Measurements from ENCODE around the gene B4GAT1. TPM values are rescaled to one million over a fixed set of nuclear protein-coding genes. Genes with fewer than 3 reads are reported as not detected.
"Not testable (repeated sequence)": the region's sequence is repeated elsewhere in the genome, so short reads cannot be mapped to it uniquely, and the experiment has no call there.

B4GAT1 gene
- polyA plus RNA-seq, 1 donor: 43.6 TPM

DNA sequence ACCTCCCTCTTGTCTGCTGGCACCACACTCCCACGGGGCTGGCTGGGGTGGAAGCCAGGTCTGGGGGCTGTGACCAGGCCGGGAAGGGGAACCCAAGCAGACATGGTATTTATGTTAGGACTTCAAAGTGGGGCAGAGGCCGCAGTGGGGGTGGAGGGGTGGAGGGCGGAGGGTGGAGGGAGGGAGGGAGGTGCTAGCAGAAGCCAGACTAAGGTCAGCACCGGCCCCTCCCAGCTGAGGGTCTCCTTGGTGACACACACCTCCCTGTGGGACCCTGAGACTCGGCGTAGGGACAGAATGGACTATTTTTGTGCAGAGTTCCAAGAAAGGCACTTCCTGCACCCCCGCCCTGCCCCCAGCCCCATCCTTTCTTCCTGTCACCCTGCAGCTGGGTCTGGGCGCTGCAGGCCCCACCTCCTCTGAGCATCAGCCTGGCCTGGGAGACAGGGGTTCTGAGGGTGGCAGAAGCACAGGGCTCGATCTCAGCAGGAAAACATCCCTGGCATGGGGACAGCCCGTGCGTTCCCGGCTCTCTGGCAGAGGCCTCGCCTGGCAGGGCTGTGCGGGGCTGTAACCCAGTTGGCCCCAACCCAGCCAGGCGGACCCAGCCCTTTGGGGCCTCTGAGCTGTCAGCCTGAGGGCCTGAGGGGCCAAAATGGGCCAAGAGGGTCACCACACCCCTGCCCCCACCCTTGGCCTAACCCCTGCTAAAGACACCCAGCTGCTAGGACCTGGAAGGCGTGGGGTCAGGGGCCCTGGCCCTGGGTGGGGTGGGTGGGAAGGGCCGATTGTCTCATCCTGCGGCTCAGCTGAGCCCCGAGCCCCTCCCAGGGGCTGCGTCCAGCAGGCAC, 20.9 kb downstream of the B4GAT1 start:
- DNase-seq: no peak

DNA sequence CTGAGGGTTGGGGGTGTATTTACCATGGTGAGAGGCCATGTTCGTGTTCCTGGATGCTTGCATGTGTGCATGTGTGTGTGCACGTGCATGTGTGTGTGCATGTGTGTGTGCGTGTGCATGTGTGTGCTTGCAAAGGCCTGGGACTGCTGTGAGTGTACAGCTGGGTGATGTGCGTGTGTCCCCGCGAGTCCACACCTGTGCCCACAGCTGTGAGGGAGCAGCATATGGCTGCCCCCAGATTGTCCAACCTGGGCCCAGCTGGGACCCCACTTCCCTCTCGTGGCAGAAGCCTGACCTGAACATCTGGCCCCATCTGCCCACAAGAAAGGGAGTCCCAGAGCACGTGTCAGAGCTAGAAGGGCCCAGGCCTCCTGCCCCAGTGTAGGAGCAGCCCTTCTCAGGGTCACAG, 22.2 kb downstream of the B4GAT1 start:
- DNase-seq: no peak

DNA sequence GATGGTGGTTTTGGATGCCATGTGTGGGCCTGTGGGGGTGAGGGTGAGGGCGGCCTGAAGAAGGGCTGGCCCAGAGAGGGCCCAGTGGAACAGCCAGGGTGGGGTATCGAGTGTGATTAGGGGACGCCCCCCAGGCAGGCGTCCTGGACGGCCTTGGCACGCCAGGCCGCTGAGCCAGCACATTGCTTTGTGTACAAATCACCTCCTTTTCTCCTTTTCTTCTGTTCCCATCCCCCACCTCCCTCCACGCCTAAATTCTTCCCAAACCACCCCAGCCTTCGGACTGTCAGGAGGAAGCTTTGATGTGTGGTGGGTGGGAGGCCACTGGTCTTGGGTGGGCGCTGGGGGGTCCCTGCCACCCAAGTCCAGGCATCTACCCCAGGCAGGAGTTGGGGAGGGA, 22.8 kb downstream of the B4GAT1 start:
- DNase-seq: no peak

DNA sequence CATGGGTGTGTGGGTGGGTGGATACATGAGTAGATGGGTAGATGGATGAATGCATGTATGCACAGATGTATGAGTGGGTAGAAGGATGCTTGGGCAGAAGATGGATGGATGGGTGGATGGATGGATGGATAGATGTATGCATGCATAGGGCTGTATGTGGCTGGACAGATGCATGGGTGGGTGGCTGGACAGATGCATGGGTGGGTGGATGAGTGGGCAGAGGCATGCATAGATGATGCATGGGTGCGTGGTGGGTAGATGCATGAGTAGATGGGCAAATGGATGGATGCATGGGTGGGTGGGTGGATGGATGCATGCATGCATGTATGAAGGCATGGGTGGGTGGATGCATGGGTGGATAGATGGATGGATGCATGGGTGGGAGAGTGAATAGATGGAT, 23.7 kb downstream of the B4GAT1 start:
- no peak for DNase-seq

DNA sequence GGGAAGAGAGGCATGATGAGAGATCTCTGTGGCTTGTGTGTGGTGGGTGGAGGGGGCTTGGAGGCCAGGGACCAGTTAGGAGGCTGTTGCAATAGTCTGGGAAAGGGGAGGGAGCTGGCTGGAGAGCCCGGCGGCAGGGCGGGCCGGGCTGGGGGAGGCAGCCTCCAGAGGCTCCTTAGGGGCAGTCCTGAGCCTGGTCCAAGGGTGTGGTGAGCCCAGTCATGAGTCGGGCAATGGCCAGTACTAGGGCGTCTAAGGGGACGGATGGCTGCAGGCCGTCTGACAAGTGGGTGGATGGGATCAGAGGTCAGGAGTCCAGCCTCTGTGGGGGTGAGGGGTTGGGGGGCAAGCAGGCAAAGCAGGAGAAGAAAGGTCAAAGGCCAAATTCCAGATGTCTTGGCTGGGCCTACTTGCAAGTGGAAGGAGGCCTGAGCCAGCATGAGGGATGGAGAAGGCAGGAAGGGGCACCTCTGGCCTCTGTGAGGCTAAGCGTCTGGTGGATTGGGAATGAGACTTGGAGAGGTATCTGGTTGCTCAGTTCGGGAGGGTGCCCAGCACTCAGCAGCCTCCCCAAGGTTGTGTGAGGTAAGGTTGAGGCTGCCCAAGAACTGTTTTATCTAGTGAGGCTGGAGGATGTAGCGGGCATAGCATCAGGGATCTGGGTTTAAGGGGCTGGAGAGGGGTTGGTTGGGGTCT, 24.5 kb downstream of the B4GAT1 start:
- DNase-seq: no peak

DNA sequence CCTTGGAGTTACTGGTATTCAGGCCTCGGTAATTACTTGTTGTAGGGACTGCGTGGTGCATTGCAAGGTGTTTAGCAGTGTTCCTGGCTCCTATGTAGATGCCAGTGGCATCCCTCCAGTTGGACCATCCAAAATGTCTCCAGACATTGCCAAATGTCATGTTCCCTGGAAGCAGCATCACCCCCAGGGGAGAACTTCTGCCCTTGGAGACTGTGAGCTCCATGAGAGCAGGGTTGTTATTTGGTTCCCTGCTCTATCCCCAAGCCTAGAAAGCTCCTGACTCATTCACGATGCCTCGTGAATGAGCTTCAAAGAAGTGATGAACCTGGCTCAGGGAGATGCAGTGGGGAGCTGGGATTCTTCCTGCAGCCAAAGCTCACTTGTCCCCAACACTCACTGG, 25.8 kb downstream of the B4GAT1 start:
- DNase-seq: no peak

DNA sequence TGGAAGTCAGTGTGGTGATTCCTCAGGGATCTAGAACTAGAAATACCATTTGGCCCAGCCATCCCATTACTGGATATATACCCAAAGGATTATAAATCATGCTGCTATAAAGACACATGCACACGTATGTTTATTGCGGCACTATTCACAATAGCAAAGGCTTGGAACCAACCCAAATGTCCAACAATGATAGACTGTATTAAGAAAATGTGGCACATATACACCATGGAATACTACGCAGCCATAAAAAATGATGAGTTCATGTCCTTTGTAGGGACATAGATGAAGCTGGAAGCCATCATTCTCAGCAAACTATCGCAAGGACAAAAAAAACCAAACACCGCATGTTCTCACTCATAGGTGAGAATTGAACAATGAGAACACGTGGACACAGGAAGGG, 26.7 kb downstream of the B4GAT1 start:
- not testable (repeated sequence) for DNase-seq

DNA sequence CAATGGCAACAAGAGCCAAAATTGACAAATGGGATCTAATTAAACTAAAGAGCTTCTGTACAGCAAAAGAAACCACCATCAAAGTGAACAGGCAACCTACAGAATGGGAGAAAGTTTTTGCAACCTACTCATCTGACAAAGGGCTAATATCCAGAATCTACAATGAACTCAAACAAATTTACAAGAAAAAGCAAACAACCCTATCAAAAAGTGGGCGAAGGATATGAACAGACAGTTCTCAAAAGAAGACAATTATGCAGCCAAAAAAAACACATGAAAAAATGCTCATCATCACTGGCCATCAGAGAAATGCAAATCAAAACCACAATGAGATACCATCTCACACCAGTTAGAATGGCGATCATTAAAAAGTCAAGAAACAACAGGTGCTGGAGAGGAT, 27.1 kb downstream of the B4GAT1 start:
- not testable (repeated sequence) for DNase-seq

DNA sequence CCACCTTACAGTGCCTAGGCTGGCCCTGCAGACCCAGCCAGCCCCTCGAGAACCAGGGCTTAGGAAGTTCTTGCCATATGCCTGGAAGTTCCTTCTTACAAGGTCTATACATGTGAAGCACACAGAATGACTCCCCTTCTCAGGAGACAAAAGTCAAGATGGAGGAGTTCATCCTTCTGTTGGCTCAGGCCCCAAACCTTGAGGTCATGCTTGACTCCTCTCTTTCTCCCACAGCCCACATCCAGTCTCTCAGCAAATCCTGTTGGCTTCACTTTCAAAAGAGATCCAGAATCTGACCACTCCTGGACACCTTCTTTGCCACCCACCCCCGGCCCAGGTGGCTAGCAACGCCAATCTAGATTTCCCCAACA, 28.8 kb downstream of the B4GAT1 start:
- no peak for DNase-seq

DNA sequence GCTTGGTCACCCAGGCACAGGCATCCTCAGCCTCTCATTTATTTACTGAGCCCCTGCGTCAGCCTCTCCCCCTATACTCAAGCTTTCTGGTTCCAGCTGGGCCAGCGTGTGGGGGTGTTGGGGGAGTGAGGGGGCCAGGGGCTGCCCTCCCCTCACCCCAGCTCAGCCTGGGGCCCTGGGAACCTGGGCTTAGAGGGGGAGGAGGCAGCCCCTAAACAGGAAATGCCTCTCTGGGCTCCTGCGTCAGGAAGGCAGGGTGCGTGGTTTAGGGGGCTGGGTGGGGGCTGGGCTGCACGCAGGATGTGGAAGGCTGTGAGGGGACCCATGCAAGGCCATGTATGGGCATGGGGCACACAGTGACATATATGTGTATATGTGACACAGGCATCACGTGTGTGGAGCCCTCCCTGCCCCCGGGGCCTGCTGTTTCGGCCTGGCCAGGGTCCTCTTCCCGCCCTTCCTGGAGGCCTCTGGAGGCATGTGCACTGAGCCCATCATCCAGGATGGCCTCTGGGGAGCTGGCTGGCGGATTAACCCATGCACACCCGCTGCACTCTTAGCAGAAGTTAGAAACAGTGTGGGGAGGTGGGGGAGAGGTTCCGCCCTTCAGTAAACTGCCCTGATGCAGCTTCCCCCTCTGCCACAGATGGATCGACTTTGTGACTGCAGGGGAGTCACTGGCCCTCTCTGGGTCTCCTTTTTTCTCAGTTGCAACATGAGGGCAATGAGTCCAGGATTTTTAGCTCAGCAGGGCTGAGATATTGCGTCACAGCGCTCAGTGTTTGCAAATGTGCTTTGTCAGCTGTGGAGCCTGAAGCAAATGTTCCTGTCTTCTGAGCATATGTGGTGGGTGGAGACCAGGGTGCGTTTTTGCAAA, 29.5 kb downstream of the B4GAT1 start:
- DNase-seq: no peak

DNA sequence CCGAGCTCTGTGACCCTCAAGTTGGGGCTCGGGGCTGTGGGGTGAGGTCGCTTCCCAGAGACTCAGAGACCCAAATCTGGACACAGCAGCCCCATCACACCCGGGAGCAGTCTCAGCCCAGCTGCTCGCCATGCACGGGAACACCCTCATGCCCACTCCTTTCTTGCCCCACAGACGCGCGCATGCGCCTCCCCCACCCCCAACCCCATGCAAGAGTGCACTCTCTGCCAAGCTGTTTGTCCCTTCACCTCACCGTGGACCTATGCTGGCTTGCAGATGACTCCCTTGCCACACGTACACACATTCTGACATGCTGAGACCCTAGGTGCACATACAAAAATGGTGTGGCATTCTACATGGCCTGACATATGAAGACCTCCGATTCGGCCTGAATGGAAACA, 30.1 kb downstream of the B4GAT1 start:
- DNase-seq: no peak

DNA sequence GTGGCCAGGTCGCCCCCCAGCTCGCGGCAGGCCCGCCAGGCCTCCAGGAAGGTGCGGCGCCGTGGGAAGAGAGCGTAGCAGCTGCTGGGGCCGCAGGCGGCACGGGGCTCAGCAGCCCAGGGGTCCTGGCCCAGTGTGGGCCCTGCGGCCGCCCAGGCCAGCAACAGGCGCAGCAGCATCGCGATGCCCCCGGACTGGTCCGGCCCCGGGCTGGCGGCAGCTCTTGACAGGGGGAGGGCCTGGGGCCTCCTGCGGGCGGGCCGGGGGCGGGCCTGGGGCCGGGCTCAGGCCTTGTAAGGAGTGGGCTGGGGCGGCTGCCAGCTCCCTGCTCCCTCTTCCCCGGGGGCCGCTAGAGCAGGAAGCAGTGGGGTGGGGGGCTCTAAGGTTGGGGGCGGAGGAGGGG, 30.6 kb downstream of the B4GAT1 start, which contains the start of gene CD248:
TSS of gene CD248 (minus strand) at position 196 of the 403 bp plus-strand sequence. CDS start at position 179, 17 bp downstream.
- DNase-seq: no peak

DNA sequence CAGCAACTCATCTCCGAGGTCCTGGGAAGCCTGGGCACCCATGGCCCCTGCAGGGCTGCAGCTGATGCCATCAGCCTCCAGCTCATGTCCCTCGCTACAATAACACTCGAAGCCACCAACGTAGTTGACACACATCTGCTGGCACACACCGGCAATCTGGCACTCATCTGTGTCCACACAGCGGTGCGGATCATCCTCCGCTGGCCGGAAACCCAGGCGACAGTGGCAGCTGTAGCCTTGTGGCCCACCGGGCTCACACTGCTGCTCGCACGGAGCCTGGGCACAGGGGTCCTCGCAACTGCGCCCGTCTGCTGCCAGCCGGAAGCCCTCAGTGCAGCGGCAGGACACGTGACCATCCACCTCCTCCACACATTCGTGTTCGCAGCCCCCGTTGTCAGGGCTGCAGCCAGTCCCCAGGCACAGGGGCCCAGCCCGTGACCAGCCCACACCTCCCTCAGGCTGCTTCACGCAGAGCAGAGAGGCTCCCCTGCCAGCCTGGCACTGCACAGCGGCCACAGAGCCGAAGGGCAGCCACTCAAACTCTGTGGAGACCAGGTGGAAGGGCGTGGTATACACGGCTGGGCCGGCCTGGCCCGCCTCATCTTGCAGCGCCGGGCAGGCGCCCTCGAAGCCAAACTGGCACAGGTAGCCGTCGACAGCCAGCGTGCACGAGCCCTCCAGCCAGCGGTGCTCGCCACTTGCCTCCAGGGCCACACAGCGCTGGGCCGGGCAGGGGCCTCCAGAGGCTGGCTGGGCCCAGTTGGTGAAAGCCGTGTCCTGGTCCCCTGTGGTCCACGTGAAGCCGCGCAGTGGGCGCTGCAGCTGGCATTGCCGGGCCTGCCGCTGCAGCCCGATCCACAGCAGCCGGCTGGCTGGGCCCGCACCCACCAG, 31.3 kb downstream of the B4GAT1 start:
- DNase-seq: no peak

DNA sequence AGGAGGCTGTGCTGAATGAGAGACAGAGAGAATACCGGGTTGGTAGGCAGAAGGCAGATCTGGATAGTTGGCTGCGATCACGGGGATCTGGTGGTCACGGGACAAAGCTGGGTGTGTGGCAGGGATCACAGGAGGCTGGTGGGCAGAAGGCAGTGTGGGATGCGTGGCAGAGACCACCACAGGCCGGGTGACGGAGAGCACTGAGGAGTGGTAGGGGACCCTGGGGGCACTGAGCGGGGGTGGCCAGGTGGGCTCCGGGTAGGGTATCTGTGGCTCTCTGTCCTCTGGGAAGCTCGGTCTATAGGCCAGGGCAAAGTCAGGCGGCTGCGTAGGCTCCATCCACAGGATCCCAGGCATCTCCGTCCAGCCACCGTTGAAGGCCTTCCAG, 31.9 kb downstream of the B4GAT1 start:
- DNase-seq: no peak

DNA sequence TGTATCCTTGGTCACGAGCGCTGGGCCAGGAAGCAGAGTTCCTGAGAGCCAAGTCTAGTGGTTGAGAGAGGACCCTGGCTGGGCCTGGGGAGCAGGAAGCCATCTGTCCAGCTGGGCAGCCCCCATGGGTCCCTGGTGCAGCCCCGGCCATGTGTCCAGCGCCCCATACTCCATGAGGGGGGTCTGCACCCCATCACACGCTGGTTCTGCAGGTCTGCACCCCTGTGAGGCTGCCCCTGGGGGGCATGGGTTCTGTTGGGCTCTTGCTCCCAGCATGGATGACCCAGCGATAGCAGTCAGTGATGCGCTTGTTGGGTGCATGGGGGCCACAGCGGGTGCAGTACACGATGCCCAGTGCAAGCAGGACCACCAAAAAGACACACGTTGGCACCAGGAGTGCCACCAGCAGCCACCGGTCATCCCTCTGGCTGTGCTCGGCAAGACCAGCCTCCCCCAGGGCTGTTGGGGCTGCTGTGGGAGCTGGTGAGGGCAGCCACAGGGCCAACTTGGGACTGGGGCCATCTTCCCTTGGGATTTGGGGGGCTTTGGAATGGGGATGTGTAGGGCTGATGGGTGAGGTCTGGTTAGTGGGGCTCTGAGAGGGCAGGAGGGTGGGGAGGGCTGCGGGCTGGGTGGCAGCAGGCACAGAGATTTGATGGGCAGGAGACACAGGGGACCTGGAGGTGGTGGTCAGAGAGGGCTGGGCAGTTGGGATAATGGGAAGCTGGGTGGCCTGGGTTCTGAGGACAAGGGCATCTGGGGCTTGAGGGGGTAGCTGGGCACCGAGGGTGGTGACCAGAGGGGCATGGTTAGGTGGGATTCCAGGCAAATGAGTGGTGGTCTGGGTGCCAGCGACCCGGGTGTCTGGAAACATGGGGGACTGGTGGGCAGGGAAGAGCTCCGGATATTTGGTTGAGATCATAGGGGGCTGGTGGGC, 32.6 kb downstream of the B4GAT1 start:
- no peak for DNase-seq

DNA sequence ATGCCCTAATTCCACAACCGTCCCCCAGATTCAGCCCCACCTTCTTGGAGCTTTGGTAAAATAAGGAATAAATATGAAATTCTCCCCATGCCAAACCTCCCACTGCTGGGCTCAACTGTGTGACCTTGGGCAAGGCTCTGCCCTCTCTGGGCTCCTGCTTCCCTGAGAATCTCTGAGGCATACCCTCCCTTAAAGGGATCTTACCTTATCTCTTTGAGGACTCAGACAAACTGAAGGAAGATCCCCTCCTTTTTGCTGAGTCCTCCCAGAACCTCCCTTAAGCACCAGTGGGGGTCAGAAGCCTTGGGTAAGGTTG, 33.3 kb downstream of the B4GAT1 start:
- DNase-seq: no peak

DNA sequence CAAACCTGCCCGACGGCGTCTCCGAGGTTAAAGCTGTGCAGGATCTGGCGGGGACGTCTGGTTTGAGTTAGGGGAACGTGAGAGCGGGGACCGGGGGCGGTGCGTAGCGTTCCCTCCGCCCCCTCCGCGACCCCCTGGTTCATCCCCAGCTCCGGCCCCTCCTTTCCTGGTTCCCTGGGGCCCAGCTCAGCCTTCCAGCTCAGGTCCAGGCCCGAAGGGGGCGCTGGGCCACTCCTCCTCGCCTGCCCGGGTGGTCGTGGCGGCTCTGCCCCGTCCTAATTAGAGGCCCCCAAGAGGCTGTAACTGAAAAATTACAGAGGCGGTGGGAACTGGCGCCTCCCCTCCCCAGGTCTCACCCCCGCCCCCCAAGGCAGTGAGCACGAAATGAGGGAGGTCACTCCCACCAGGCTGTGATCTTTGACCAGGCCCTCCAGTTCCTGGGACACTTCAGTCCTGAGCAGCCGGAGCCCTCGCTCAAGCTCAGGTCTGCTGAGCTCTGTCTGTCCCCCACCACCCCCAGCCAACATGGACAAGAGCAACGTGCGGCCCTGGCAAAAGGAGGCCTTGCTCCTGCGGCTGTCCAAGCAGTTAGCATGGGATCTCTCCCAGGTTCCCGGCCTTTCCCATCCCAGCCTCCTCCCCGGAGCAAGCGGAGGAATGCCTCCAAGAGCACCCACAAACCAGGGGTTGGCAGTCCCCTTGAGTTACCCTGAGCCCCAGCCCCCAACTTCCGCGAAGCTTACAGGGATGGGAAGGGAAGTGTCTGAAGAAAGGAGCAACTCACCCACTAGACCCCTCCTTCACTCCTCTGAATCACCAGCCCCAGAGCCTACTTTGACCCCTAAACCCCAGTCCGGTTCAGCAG, 33.9 kb downstream of the B4GAT1 start:
- peak; percentile 75 for DNase-seq

DNA sequence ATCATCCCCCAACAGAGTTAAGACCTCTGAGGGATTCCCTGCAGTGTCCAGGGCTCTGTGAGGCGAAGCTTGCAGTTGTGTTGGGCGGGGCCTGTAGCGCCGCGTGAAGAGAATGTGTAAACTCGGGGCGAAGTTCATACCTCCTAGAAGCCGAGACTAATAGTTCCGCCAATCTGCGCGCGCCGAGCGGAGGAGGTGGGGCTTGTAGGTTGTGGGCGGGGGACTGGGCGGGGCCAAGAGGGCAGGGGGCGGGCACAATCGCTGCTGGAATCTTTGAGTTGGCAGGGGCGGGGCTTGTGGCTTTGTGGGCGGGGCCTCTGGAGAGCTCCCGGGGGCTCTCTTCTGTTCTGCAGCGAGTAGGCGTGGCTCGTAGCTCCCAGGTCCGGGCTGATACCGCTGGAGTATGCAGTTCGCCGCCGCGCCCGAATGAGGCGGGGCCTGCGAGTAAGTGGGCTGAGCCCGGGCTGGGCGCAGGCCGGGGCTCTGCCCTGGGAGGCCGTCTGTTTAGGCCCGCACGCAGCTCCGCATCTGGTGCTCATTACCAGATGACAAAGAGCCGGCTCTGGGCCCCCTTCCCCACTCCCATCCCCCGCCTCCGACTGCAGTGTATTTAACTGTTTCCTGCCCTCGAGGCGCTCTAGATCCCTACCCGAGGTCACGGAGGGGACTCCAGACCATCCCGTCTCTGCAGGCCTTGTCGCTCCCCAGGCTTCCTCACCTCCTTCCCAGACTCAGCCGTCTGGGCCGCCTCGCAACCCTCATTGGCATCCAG, 34.7 kb downstream of the B4GAT1 start:
- peak; percentile 97 for DNase-seq
